GM12874 (cell line): Measurements from ENCODE around the gene CLUH.
A peak's percentile ranks its signal among the peaks of the same experiment; 100 is the strongest.

Experiments used
- CTCF ChIP-seq: IDR thresholded peaks from 2 replicates; pipeline ENCODE4 v1.5.1; 2011; ENCODE audit warnings: low read depth, mild to moderate bottlenecking, control low read depth, low read length, moderate library complexity; ENCODE audit not compliant: insufficient read depth

CLUH gene

GRCh38 chr17:2707721-2708584 lies 3.6 kb downstream of the CLUH start:
- peak; percentile 52 for TF ChIP-seq CTCF

GRCh38 chr17:2706911-2707510 lies 4.6 kb downstream of the CLUH start:
- TF ChIP-seq CTCF: no peak

GRCh38 chr17:2705888-2706795 lies 5.4 kb downstream of the CLUH start:
- TF ChIP-seq CTCF: no peak

DNA sequence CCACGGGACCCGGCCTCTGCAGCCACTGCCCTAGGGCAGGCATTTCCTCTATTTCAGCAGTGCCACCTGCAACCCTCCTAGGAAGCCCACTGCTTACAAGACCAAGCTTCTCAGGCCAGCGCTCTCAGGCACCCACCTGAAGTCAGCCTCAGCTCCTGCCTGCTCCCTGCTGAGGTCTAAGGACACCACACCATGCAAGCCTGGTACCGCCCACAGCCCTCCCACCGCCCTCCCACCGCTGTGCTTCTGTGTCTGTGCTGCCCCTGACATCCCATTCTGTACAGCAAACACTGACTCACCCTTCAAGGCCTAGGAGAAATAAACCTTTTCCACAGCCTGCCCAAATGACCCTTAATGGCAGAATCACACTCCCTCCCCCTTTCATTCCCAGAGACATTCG lies 6.3 kb downstream of the CLUH start:
- no peak for TF ChIP-seq CTCF

DNA sequence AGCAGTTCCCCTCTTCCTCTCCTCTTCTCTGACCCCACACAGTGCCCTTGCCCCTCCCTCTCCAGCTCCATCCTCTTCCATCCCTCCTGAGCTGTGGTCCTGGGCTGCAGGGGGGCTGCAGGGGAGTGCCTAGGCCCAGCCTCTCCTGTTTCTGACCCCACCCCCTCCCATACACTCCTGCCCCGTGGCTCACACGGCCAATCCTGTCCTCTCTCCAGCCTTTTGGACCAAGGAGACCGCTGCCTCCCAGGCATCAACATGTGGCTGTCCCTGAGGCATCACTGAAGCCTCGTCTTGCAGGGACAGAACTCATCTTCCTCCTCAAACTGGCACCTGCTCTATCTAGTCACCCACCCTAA lies 6.7 kb downstream of the CLUH start:
- TF ChIP-seq CTCF: no peak

- TF ChIP-seq CTCF: no peak
These were observed 7.3 kb downstream of the CLUH start for GRCh38 chr17:2704031-2704889.
